Measurements from ENCODE around the gene EIF2AK3.
"Not testable (repeated sequence)": the region's sequence is repeated elsewhere in the genome, so short reads cannot be mapped to it uniquely, and the experiment has no call there.

Gene EIF2AK3

GRCh38 chr2:88560619-88561307, 66.5 kb downstream of the EIF2AK3 start:
- no peak for TF ChIP-seq CTCF (IDR thresholded peaks at IDR 0.05; ENCODE audit: low read depth, low read length)
- no peak for DNase-seq
- Histone ChIP-seq H3K4me3 (ENCODE audit: low read depth, low read length) (no peak overlapping the region), H3K27me3 (ENCODE audit: insufficient read depth, low read depth, severe bottlenecking) (no peaks in the 10 kb centered on the region), H3K27ac (no peak overlapping the region), H3K36me3 (peaks cover 6% of the 10 kb centered on the region), H3K9me3 (ENCODE audit: severe bottlenecking) (no peaks in the 10 kb centered on the region)

- Histone ChIP-seq H3K36me3 (peaks cover 6% of the 10 kb centered on the region), H3K27ac (no peak overlapping the region)
Measured at GRCh38 chr2:88557290-88557689, 70.0 kb downstream of the EIF2AK3 start.

GRCh38 chr2:88556026-88556425, 71.2 kb downstream of the EIF2AK3 start:
- no peak overlapping the region for H3K27ac ChIP-seq
- no peak for DNase-seq
- no peak overlapping the region for H3K4me3 ChIP-seq (ENCODE audit: low read depth, low read length)
- H3K36me3 ChIP-seq = peaks cover 6% of the 10 kb centered on the region
- no peaks in the 10 kb centered on the region for H3K27me3 ChIP-seq (ENCODE audit: insufficient read depth, low read depth, severe bottlenecking)
- no peak for TF ChIP-seq CTCF (IDR thresholded peaks at IDR 0.05; ENCODE audit: low read depth, low read length)
- no peaks in the 10 kb centered on the region for H3K9me3 ChIP-seq (ENCODE audit: severe bottlenecking)

More at GRCh38 chr2:88557290-88557689, 70.0 kb downstream of the EIF2AK3 start:
- TF ChIP-seq CTCF (IDR thresholded peaks at IDR 0.05; ENCODE audit: low read depth, low read length) = no peak
- no peaks in the 10 kb centered on the region for H3K27me3 ChIP-seq (ENCODE audit: insufficient read depth, low read depth, severe bottlenecking)
- H3K4me3 ChIP-seq (ENCODE audit: low read depth, low read length) = no peak overlapping the region
- no peak for DNase-seq
- no peaks in the 10 kb centered on the region for H3K9me3 ChIP-seq (ENCODE audit: severe bottlenecking)

GRCh38 chr2:88554189-88554588, 73.1 kb downstream of the EIF2AK3 start:
- peak; percentile 42; the same call in 1 of the 2 replicates for TF ChIP-seq CTCF (IDR thresholded peaks at IDR 0.05; ENCODE audit: low read depth, low read length)
- H3K4me3 ChIP-seq (ENCODE audit: low read depth, low read length) = no peak overlapping the region
- no peaks in the 10 kb centered on the region for H3K9me3 ChIP-seq (ENCODE audit: severe bottlenecking)
- H3K27me3 ChIP-seq (ENCODE audit: insufficient read depth, low read depth, severe bottlenecking) = peaks cover 14% of the 10 kb centered on the region
- no peak for DNase-seq
- peaks cover 6% of the 10 kb centered on the region for H3K36me3 ChIP-seq
- H3K27ac ChIP-seq = no peak overlapping the region

- Histone ChIP-seq H3K9me3 (ENCODE audit: severe bottlenecking) (no peaks in the 10 kb centered on the region), H3K36me3 (no peaks in the 10 kb centered on the region), H3K27me3 (ENCODE audit: insufficient read depth, low read depth, severe bottlenecking) (peaks cover 34% of the 10 kb centered on the region), H3K27ac (no peak overlapping the region), H3K4me3 (ENCODE audit: low read depth, low read length) (no peak overlapping the region)
- TF ChIP-seq CTCF (IDR thresholded peaks at IDR 0.05; ENCODE audit: low read depth, low read length) = no peak
- no peak for DNase-seq
Measured at GRCh38 chr2:88549616-88550292, 77.5 kb downstream of the EIF2AK3 start.

- H3K4me3 ChIP-seq (ENCODE audit: low read depth, low read length); DNase-seq; H3K36me3 ChIP-seq; H3K9me3 ChIP-seq (ENCODE audit: severe bottlenecking); H3K27ac ChIP-seq: not testable (repeated sequence)
- H3K27me3 ChIP-seq (ENCODE audit: insufficient read depth, low read depth, severe bottlenecking) = peaks cover 52% of the 10 kb centered on the region
Measured at GRCh38 chr2:88546291-88546690, 81.0 kb downstream of the EIF2AK3 start.

All from WERI-Rb-1 (cell line).